ENCODE data around the gene TOX3. TPM values are rescaled to one million over a fixed set of nuclear protein-coding genes. Genes with fewer than 3 reads are reported as not detected.

The TOX3 gene
- total and polyA plus RNA-seq, 2 of the 13 experiments (the other 11 are each of a cell fraction or from before 2014, with no cell fraction given) = 14.5 to 98.6 TPM

GRCh38 chr16:52545222-52545897 is 1.6 kb downstream of the TOX3 start (continued):
- 0 out of 2 replicates have a peak, but pooled peaks have one; percentile 40 for TF ChIP-seq ELF4 (CRISPR knock-in tag; IDR thresholded peaks at IDR 0.05; ENCODE audit: borderline replicate concordance)
- TF ChIP-seq MAX (IDR thresholded peaks at IDR 0.05) = peak; percentile 28; the same call in 1 of the 2 replicates
- no peak for TF ChIP-seq ARID3A (IDR thresholded peaks at IDR 0.05; ENCODE audit: low read depth, low read length)
- TF ChIP-seq FLYWCH1 (CRISPR knock-in tag; IDR thresholded peaks at IDR 0.05) = no peak
- TF ChIP-seq ZBTB20 (CRISPR knock-in tag; IDR thresholded peaks at IDR 0.05; ENCODE audit: borderline replicate concordance, low read depth) = 0 out of 2 replicates have a peak, but pooled peaks have one; percentile 37
- TF ChIP-seq DMAP1 (CRISPR knock-in tag; IDR thresholded peaks at IDR 0.05) = no peak
- TF ChIP-seq ZNF263 (CRISPR knock-in tag; IDR thresholded peaks at IDR 0.05) = peak; percentile 64
- TF ChIP-seq SIN3B (IDR thresholded peaks at IDR 0.05; ENCODE audit: low read length) = no peak
- no peak for TF ChIP-seq BRF2 (CRISPR knock-in tag; IDR thresholded peaks at IDR 0.05)
- TF ChIP-seq ZNF781 (CRISPR knock-in tag; IDR thresholded peaks at IDR 0.05; ENCODE audit: borderline replicate concordance, not compliant biosample characterization) = peak; percentile 41
- TF ChIP-seq THAP7 (CRISPR knock-in tag; IDR thresholded peaks at IDR 0.05) = no peak
- TF ChIP-seq ZNF549 (CRISPR knock-in tag; IDR thresholded peaks at IDR 0.05) = no peak
- no peak for TF ChIP-seq CCDC6 (CRISPR knock-in tag; IDR thresholded peaks at IDR 0.05)
- no peak for TF ChIP-seq ZNF800 (CRISPR knock-in tag; IDR thresholded peaks at IDR 0.05)
- no peak for TF ChIP-seq ZNF280D (CRISPR knock-in tag; IDR thresholded peaks at IDR 0.05)
- no peak for TF ChIP-seq GZF1 (CRISPR knock-in tag; IDR thresholded peaks at IDR 0.05)
- TF ChIP-seq TBX2 (CRISPR knock-in tag; IDR thresholded peaks at IDR 0.05; ENCODE audit: borderline replicate concordance) = 0 out of 2 replicates have a peak, but pooled peaks have one; percentile 3
- TF ChIP-seq RELA (CRISPR knock-in tag; IDR thresholded peaks at IDR 0.05) = no peak
- no peak for TF ChIP-seq SMC3 (IDR thresholded peaks at IDR 0.05; ENCODE audit: low read length)
- TF ChIP-seq ZNF468 (CRISPR knock-in tag; IDR thresholded peaks at IDR 0.05) = no peak
- 0 out of 2 replicates have a peak, but pooled peaks have one; percentile 21 for TF ChIP-seq ZNF33A (CRISPR knock-in tag; IDR thresholded peaks at IDR 0.05; ENCODE audit: borderline replicate concordance)
